Gastrocnemius medialis (tissue), 4 donors: ENCODE data around the gene DMRT3. TPM values are rescaled to one million over a fixed set of nuclear protein-coding genes. Genes with fewer than 3 reads are reported as not detected.

Source experiments
- ATAC-seq, 2 donors: fragments of 150-250 bp; one replicate each; pipeline ENCODE4 v1.9.1; 2016
- DNase-seq, 2 donors: peaks; one replicate each; pipeline ENCODE4 v3.0.0-alpha.2; 2019
- H3K27ac ChIP-seq, 4 donors: fragments of 200-600 bp; sonication (generic); 1 replicate in 1 of 4; 2 replicates in 3 of 4; pipeline ENCODE4 v1.5.1; 2016 to 2018; ENCODE audit warnings: mild to moderate bottlenecking in 2 of 4, moderate library complexity in 1 of 4
- H3K27me3 ChIP-seq, 3 donors: fragments of 200-600 bp; sonication (generic) in 2 of 3; 1 replicate in 1 of 3; 2 replicates in 2 of 3; pipeline versions ENCODE4 v1.5.1 to v1.6.0; 2016 to 2019; ENCODE audit warnings: mild to moderate bottlenecking in 1 of 3, moderate library complexity in 1 of 3
- H3K36me3 ChIP-seq, 2 donors: fragments of 200-600 bp; sonication (generic) in 1 of 2; one replicate each; pipeline ENCODE4 v1.5.1; 2017 to 2018
- H3K4me1 ChIP-seq, 2 donors: fragments of 200-600 bp; sonication (generic) in 1 of 2; one replicate each; pipeline ENCODE4 v1.5.1; 2016 to 2017; ENCODE audit warnings: mild to moderate bottlenecking in 2 of 2
- H3K4me3 ChIP-seq, 4 donors: fragments of 200-600 bp; sonication (generic) in 3 of 4; 1 replicate in 1 of 4; 2 replicates in 3 of 4; pipeline ENCODE4 v1.5.1; 2016 to 2019; ENCODE audit warnings: mild to moderate bottlenecking in 2 of 4
- H3K9me3 ChIP-seq, 3 donors: fragments of 200-600 bp; sonication (generic) in 2 of 3; 1 replicate in 1 of 3; 2 replicates in 2 of 3; pipeline ENCODE4 v1.5.1; 2016 to 2019
- POLR2A ChIP-seq, 2 donors: fragments of 450-650 bp; IDR thresholded peaks; one replicate each; pipeline ENCODE4 v1.6.1; 2017; ENCODE audit warnings: antibody characterized with exemption in 2 of 2, mild to moderate bottlenecking in 2 of 2, moderate library complexity in 2 of 2
- in situ Hi-C, 4 donors: fragments of 200-750 bp; cut with MboI; loops; one replicate each; pipeline versions ENCODE4 v1.15.0 to v1.8.0; 2017; ENCODE audit warnings: low sequenced_read_pairs in 4 of 4
- intact Hi-C: fragments of 100-400 bp; cut with DNase I; formaldehyde crosslinking; loops from one replicate; pipeline ENCODE4 v1.15.1; 2023; ENCODE audit warnings: low total_unique reads
- total RNA-seq, 4 donors: library from RNA; depleted of rRNA; stranded (reverse); fragments of >200 nt; gene quantifications; one replicate each; pipeline versions ENCODE4 v1.1.0 to v1.2.3, GENCODE V29; 2016
- TF ChIP-seq, protein P1 (sequence below), 5 experiments: fragments of 450-650 bp in 3 of 5; fragments of 200-600 bp in 2 of 5; sonication (generic) in 2 of 5; IDR thresholded peaks in 4 of 5; conservative IDR thresholded peaks in 1 of 5; 1 replicate in 4 of 5; 2 replicates in 1 of 5; pipeline ENCODE4 v1.5.1; 2016 to 2019; ENCODE audit warnings: antibody characterized with exemption in 5 of 5, mild to moderate bottlenecking in 3 of 5, moderate library complexity in 3 of 5

DMRT3 gene
- total RNA-seq, 4 donors from 2014 or later, result 0.24 to 0.36 (median 0.31) TPM

DNA sequence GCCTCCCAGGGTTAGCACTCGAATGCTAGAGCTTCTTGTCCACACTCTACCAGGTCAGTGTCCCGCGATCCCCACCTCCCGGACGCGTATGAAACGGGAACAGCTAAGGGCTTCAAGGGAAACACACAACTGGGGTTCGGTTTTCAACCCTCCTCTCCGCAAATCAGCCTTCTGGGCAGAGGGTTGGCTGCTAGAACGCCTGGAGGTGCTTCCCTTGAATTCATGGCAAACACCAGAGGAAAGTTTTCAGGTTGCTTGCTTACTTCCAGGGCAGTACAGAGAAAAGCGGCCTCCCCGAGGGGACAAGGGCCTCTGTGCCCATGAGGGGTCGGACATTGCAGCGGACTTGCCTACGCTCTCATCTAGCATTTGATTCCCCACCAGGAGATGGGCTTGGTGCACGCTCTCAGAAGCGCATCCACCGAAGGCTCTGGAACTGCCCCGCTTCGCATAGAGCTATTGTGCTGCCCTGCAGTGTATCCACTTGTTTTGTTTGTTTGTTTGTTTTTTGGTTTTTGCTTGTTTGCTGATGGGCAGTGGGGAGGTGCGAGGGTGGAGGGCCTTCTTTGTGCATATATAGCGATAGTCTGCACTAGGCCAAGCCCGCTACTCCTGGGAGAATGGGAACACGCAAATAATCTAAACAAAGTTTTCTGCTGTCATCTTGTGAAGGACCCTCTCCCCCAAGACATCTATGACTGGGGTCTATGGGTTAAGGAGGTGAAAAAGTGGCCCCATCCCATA, 1.3 kb upstream of the DMRT3 start:
- in situ Hi-C loops, result no loop called here
- DNase-seq (no peak), ATAC-seq (no peak)
- peaks cover 7% of the 10 kb centered on the region in 2 donors for H3K4me1 ChIP-seq
- intact Hi-C loops, result no loop called here
- H3K36me3 ChIP-seq, result no peaks in the 10 kb centered on the region
- H3K27me3 ChIP-seq, result peaks cover 63 to 84% (median 74%) of the 10 kb centered on the region in 3 donors
- H3K9me3 ChIP-seq, result no peaks in the 10 kb centered on the region
- no peak for TF ChIP-seq POLR2A (IDR thresholded peaks at IDR 0.05)
- TF ChIP-seq, protein P1, sequence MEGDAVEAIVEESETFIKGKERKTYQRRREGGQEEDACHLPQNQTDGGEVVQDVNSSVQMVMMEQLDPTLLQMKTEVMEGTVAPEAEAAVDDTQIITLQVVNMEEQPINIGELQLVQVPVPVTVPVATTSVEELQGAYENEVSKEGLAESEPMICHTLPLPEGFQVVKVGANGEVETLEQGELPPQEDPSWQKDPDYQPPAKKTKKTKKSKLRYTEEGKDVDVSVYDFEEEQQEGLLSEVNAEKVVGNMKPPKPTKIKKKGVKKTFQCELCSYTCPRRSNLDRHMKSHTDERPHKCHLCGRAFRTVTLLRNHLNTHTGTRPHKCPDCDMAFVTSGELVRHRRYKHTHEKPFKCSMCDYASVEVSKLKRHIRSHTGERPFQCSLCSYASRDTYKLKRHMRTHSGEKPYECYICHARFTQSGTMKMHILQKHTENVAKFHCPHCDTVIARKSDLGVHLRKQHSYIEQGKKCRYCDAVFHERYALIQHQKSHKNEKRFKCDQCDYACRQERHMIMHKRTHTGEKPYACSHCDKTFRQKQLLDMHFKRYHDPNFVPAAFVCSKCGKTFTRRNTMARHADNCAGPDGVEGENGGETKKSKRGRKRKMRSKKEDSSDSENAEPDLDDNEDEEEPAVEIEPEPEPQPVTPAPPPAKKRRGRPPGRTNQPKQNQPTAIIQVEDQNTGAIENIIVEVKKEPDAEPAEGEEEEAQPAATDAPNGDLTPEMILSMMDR (IDR thresholded peaks at IDR 0.05 in 4 of 5, conservative IDR thresholded peaks at IDR 0.05 in 1 of 5), result no peak
- H3K27ac ChIP-seq, result peak overlapping the region in 2 of 4 donors; percentile 56 to 59
- H3K4me3 ChIP-seq, result no peak overlapping the region

DNA sequence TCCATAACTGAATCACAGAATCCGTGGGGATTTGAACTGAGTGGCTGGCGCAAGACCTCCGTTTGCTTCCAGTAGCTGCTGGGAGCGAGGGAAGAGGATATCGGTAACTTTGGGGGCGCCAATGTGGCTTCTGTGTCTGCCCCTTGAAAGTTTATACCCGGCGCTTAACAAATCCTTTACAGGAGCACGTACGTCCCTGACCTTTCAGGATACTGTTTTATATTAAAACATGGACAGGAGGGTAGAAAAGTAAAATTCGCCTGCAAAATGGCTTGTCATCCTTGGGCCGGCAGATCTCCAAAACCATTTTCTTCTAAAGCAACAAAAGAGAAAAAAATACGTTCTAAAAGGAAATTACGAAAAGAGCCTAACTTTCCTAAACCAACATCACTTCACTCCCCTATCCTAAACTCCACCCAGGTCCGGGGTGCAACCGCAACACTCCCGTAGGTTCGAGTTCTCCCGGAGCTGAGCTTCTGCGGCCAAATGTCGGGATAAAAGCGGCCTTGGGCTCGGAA, 656 bp upstream of the DMRT3 start:
- Histone ChIP-seq H3K4me1 (peaks cover 7% of the 10 kb centered on the region in 2 donors), H3K27ac (peak overlapping the region; percentile 26 to 59 (median 43)), H3K27me3 (peaks cover 59 to 81% (median 68%) of the 10 kb centered on the region in 3 donors), H3K36me3 (no peaks in the 10 kb centered on the region), H3K9me3 (no peaks in the 10 kb centered on the region), H3K4me3 (peak overlapping the region; percentile 43 to 57 (median 46))
- ATAC-seq (no peak), DNase-seq (no peak)
- in situ Hi-C loops (no loop called here), intact Hi-C loops (no loop called here)
- TF ChIP-seq, protein P1 (IDR thresholded peaks at IDR 0.05 in 4 of 5, conservative IDR thresholded peaks at IDR 0.05 in 1 of 5), result no peak
- TF ChIP-seq POLR2A (IDR thresholded peaks at IDR 0.05), result no peak

DNA sequence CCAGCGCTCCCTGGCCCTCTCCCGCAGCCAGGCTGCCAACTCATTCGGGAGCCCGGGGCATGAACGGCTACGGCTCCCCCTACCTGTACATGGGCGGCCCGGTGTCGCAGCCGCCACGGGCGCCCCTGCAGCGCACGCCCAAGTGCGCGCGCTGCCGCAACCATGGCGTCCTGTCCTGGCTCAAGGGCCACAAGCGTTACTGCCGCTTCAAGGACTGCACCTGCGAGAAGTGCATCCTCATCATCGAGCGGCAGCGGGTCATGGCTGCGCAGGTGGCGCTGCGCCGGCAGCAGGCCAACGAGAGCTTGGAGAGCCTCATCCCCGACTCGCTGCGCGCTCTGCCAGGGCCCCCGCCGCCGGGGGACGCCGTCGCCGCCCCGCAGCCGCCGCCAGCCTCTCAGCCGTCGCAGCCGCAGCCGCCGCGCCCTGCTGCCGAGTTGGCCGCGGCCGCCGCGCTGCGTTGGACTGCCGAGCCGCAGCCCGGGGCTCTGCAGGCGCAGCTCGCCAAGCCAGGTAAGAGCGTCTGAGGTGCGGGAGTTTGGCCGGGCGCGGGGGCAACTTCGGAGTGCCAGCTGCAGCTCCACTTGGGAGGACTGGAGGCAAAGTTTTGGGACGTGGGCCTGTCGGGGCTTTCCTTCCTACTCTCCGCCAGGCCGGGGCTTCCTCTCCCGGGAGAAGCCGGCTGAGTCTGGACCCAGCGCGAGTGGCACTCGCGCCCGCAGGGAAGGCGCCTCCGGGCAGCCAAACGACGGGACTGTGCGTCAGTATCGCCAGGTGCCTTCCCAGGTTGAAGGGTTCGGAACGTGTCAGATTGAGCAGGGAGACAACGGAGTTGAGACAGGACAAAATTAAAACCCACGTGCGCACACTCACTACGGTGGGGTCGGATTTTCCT, 735 bp downstream of the DMRT3 start:
- DNase-seq, result no peak
- in situ Hi-C loops (no loop called here), intact Hi-C loops (no loop called here)
- H3K9me3 ChIP-seq, result no peaks in the 10 kb centered on the region
- H3K4me1 ChIP-seq, result peaks cover 5 to 7% of the 10 kb centered on the region in 2 donors
- peak overlapping the region; percentile 43 to 57 (median 46) for H3K4me3 ChIP-seq
- no peak for ATAC-seq
- no peak for TF ChIP-seq POLR2A (IDR thresholded peaks at IDR 0.05)
- TF ChIP-seq, protein P1 (IDR thresholded peaks at IDR 0.05 in 4 of 5, conservative IDR thresholded peaks at IDR 0.05 in 1 of 5), result no peak
- no peaks in the 10 kb centered on the region for H3K36me3 ChIP-seq
- peaks cover 47 to 69% (median 54%) of the 10 kb centered on the region in 3 donors for H3K27me3 ChIP-seq
- peak overlapping the region; percentile 29 to 59 (median 45) for H3K27ac ChIP-seq

DNA sequence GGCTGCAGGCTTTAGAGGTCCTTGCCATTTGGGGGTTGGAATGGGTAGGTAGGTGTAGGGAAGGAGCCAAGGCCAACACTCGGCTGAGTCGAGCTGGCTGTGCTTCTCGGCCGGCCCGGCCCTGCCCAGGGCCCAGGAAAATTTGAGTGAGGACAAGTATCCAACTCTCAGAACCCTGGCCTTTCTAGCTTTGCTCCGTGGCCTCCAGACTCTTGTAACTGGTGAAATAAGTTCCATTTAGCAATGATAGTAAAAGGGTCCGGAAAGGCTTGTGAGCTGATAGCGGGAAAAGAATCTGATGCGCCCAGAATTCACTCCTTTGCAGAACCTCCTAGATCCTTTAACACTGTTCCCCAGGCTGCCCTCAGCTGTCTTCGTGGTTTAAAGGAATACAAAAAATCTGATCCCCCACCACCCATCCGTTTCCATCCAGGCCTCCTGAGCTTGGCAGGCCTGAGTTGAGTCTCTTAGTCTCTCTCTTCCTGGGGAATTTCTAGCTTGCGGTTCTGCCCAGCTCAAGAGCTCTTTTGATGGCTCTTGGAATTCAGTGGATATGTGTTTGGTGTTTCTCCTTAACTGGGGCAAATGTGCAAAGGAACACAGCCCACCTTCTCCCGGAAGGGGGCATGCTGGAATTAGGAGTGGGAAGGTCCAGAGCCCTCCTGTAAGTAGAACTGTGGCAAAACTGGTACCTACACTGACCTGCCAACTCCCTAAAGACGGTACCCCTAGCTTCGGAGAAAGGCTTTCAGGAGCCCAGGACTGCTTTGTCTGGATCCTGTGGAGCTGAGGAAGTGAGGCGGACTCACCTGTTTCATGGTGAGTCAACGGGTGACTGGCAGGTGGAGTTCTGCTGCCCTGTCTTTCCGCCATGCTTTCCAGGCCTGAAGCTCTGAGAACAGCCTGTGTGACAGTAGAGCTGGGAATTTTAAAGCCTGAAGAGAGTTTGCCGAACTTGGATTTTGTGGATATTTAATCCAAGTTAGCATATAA, 1.7 kb downstream of the DMRT3 start:
- Histone ChIP-seq H3K27me3 (peaks cover 44 to 60% (median 45%) of the 10 kb centered on the region in 3 donors), H3K36me3 (no peaks in the 10 kb centered on the region), H3K4me3 (peak overlapping the region in 2 of 4 donors; percentile 20 to 50), H3K4me1 (peaks cover 4 to 7% of the 10 kb centered on the region in 2 donors), H3K27ac (peak overlapping the region; percentile 29 to 47 (median 38)), H3K9me3 (no peaks in the 10 kb centered on the region)
- no peak for TF ChIP-seq POLR2A (IDR thresholded peaks at IDR 0.05)
- TF ChIP-seq, protein P1 (IDR thresholded peaks at IDR 0.05 in 4 of 5, conservative IDR thresholded peaks at IDR 0.05 in 1 of 5), result no peak
- intact Hi-C loops (no loop called here), in situ Hi-C loops (no loop called here)
- ATAC-seq (no peak), DNase-seq (no peak)
